LHCN-M2 (cell line): ENCODE results near the gene DGCR8. TPM values are rescaled to one million over a fixed set of nuclear protein-coding genes. Genes with fewer than 3 reads are reported as not detected.
A peak's percentile ranks its signal among the peaks of the same experiment; 100 is the strongest.

Experiments
- DNase-seq: peaks from one replicate; pipeline ENCODE4 v3.0.0-alpha.2; 2012; ENCODE audit warnings: low read depth
- total RNA-seq: library from RNA; depleted of rRNA; stranded (reverse); fragments of >200 nt; gene quantifications from 2 replicates; pipeline ENCODE4 v1.2.3, GENCODE V29; 2014

The DGCR8 gene
- total RNA-seq, 1 experiment from 2014 or later: 30.9 TPM

- DNase-seq: no peak
Measured at GRCh38 chr22:20124083-20124787, 44.2 kb downstream of the DGCR8 start.

GRCh38 chr22:20125201-20126174, 45.4 kb downstream of the DGCR8 start:
- DNase-seq: no peak

- no peak for DNase-seq
Measured at GRCh38 chr22:20126284-20127029, 46.4 kb downstream of the DGCR8 start.

GRCh38 chr22:20127318-20127868, 47.4 kb downstream of the DGCR8 start:
- DNase-seq: no peak

- DNase-seq: no peak
Measured at GRCh38 chr22:20127869-20128618, 48.0 kb downstream of the DGCR8 start.

- DNase-seq: no peak
Measured at GRCh38 chr22:20128619-20128901, 48.5 kb downstream of the DGCR8 start.

- DNase-seq: peak; percentile 31
Measured at GRCh38 chr22:20128902-20129746, 49.1 kb downstream of the DGCR8 start.

GRCh38 chr22:20129747-20130014, 49.6 kb downstream of the DGCR8 start:
- DNase-seq: no peak

- DNase-seq: no peak
Measured at GRCh38 chr22:20130319-20130718, 50.3 kb downstream of the DGCR8 start.

- peak; percentile 48 for DNase-seq
Measured at GRCh38 chr22:20130731-20131596, 50.9 kb downstream of the DGCR8 start.

GRCh38 chr22:20131597-20131858, 51.5 kb downstream of the DGCR8 start, which contains the start of gene ZDHHC8:
Gene ZDHHC8 (plus strand): TSS chr22:20131804. CDS start chr22:20131948, 144 bp downstream.
- DNase-seq: no peak

GRCh38 chr22:20131859-20132685, 52.0 kb downstream of the DGCR8 start:
- peak; percentile 26 for DNase-seq

- no peak for DNase-seq
Measured at GRCh38 chr22:20132686-20133246, 52.7 kb downstream of the DGCR8 start.

GRCh38 chr22:20133930-20134549, 54.0 kb downstream of the DGCR8 start:
- no peak for DNase-seq

GRCh38 chr22:20135265-20135664, 55.2 kb downstream of the DGCR8 start:
- no peak for DNase-seq

- DNase-seq: no peak
Measured at GRCh38 chr22:20135806-20136602, 56.0 kb downstream of the DGCR8 start.

GRCh38 chr22:20136603-20136873, 56.5 kb downstream of the DGCR8 start:
- no peak for DNase-seq
